Activated gamma-delta T cell treated with Interleukin-2 at 50 U/mL for 16 hours (primary cell): ENCODE measurements around the gene KLHL29.

Experiments
- DNase-seq: peaks from one replicate; pipeline ENCODE4 v3.0.0-alpha.2; 2020

KLHL29 gene

GRCh38 chr2:23423062-23423872 lies 38.3 kb downstream of the KLHL29 start:
- no peak for DNase-seq

- DNase-seq: no peak
Observed at GRCh38 chr2:23423873-23424680, 39.1 kb downstream of the KLHL29 start.

- no peak for DNase-seq
Observed at GRCh38 chr2:23425338-23425871, 40.4 kb downstream of the KLHL29 start.

GRCh38 chr2:23425885-23426262 lies 40.9 kb downstream of the KLHL29 start:
- DNase-seq: no peak

GRCh38 chr2:23426263-23426905 lies 41.4 kb downstream of the KLHL29 start:
- DNase-seq: no peak

- DNase-seq: no peak
Observed at GRCh38 chr2:23427350-23427749, 42.4 kb downstream of the KLHL29 start.

GRCh38 chr2:23427976-23428375 lies 43.0 kb downstream of the KLHL29 start:
- no peak for DNase-seq

- DNase-seq: no peak
Observed at GRCh38 chr2:23429036-23429435, 44.1 kb downstream of the KLHL29 start.

- no peak for DNase-seq
Observed at GRCh38 chr2:23430263-23430662, 45.3 kb downstream of the KLHL29 start.

GRCh38 chr2:23432531-23432930 lies 47.6 kb downstream of the KLHL29 start:
- no peak for DNase-seq

- no peak for DNase-seq
Observed at GRCh38 chr2:23433282-23433681, 48.3 kb downstream of the KLHL29 start.

GRCh38 chr2:23434721-23435121 lies 49.7 kb downstream of the KLHL29 start:
- no peak for DNase-seq

- DNase-seq: no peak
Observed at GRCh38 chr2:23435250-23436035, 50.5 kb downstream of the KLHL29 start.

- no peak for DNase-seq
Observed at GRCh38 chr2:23436346-23437098, 51.5 kb downstream of the KLHL29 start.

GRCh38 chr2:23441414-23441813 lies 56.4 kb downstream of the KLHL29 start:
- no peak for DNase-seq

GRCh38 chr2:23445450-23445868 lies 60.5 kb downstream of the KLHL29 start:
- DNase-seq: no peak

- no peak for DNase-seq
Observed at GRCh38 chr2:23446916-23447315, 61.9 kb downstream of the KLHL29 start.

- DNase-seq: no peak
Observed at GRCh38 chr2:23447405-23447804, 62.4 kb downstream of the KLHL29 start.

GRCh38 chr2:23448906-23449305 lies 63.9 kb downstream of the KLHL29 start:
- no peak for DNase-seq

- no peak for DNase-seq
Observed at GRCh38 chr2:23449413-23449812, 64.4 kb downstream of the KLHL29 start.

- no peak for DNase-seq
Observed at GRCh38 chr2:23449831-23450331, 64.9 kb downstream of the KLHL29 start.

GRCh38 chr2:23452372-23452771 lies 67.4 kb downstream of the KLHL29 start:
- no peak for DNase-seq
